ENCODE measurements around the gene HIPK4.
"Not testable (repeated sequence)": the region's sequence is repeated elsewhere in the genome, so short reads cannot be mapped to it uniquely, and the experiment has no call there.

The HIPK4 gene, protein sequence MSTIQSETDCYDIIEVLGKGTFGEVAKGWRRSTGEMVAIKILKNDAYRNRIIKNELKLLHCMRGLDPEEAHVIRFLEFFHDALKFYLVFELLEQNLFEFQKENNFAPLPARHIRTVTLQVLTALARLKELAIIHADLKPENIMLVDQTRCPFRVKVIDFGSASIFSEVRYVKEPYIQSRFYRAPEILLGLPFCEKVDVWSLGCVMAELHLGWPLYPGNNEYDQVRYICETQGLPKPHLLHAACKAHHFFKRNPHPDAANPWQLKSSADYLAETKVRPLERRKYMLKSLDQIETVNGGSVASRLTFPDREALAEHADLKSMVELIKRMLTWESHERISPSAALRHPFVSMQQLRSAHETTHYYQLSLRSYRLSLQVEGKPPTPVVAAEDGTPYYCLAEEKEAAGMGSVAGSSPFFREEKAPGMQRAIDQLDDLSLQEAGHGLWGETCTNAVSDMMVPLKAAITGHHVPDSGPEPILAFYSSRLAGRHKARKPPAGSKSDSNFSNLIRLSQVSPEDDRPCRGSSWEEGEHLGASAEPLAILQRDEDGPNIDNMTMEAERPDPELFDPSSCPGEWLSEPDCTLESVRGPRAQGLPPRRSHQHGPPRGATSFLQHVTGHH

DNA sequence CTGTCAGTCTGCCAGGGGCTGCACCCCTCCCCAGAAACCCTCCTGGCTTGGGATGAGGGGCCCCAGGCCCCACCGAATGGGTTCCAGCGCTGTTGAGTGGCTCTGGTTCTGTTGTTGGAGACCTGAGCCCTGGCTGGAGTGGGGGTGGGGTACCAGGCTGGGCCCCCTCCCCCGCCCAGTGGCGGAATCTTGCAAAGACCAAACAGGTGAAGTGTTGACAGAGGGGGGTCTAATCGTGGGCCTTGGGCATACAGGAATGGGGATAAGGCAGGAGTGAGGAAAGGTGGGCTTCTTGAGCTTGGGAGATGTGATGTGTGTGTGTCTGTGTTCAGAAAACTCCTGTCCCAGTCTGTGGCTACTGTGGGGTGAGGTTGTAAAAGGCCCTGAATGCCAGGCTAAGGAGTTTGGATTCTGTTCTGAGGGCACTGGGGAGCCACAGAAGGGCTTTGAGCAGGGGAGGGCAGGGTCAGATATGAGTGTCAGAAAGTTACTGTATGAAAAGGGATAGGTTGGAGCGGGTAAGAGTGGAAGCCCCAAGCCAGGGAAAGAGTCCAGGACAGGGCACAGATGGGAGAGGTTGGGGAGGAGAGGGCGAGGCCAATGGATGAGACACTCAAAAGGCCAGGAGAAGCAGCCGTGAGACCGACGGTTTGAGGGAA, at the start of gene HIPK4:
Gene HIPK4, minus strand, starts transcription at position 98 of the 659 bp plus-strand sequence. CDS start 279 bp downstream, outside the sequence.
- TF ChIP-seq, protein P1, sequence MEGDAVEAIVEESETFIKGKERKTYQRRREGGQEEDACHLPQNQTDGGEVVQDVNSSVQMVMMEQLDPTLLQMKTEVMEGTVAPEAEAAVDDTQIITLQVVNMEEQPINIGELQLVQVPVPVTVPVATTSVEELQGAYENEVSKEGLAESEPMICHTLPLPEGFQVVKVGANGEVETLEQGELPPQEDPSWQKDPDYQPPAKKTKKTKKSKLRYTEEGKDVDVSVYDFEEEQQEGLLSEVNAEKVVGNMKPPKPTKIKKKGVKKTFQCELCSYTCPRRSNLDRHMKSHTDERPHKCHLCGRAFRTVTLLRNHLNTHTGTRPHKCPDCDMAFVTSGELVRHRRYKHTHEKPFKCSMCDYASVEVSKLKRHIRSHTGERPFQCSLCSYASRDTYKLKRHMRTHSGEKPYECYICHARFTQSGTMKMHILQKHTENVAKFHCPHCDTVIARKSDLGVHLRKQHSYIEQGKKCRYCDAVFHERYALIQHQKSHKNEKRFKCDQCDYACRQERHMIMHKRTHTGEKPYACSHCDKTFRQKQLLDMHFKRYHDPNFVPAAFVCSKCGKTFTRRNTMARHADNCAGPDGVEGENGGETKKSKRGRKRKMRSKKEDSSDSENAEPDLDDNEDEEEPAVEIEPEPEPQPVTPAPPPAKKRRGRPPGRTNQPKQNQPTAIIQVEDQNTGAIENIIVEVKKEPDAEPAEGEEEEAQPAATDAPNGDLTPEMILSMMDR (IDR thresholded peaks at IDR 0.05; ENCODE audit: low read depth, low read length), result no peak
- no peak within 1 kb of the TSS for H3K4me3 ChIP-seq (ENCODE audit: low read depth, low read length)
- in situ Hi-C loops (cut with HindIII; ENCODE audit: low sequenced_read_pairs), result no loop called here
- DNase-seq (ENCODE audit: low read depth, low spot score), result no peak

DNA sequence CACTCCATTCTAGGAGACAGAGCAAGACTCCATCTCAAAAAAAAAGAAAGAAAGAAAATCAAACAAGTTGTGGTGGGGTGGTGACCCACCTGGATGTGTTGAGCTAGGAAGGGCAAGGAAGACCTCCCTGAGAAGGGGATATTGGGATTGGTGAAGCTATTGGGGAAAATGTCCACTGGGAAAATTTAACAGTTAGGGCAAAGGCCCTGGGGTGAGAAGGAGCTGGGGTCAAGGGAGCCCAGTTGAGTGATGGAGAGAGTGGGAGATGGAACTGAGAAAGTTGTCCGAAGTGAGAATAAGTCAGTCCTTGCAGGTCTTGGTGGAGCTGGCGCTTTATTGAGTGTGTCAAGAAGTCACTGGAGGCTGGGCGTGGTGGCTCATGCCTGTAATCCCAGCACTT, 48.3 kb upstream of the HIPK4 start:
- in situ Hi-C loops (cut with HindIII; ENCODE audit: low sequenced_read_pairs), result no loop called here
- H3K4me3 ChIP-seq (ENCODE audit: low read depth, low read length), result no peak overlapping the region
- DNase-seq (ENCODE audit: low read depth, low spot score), result no peak
- TF ChIP-seq, protein P1 (IDR thresholded peaks at IDR 0.05; ENCODE audit: low read depth, low read length), result no peak

DNA sequence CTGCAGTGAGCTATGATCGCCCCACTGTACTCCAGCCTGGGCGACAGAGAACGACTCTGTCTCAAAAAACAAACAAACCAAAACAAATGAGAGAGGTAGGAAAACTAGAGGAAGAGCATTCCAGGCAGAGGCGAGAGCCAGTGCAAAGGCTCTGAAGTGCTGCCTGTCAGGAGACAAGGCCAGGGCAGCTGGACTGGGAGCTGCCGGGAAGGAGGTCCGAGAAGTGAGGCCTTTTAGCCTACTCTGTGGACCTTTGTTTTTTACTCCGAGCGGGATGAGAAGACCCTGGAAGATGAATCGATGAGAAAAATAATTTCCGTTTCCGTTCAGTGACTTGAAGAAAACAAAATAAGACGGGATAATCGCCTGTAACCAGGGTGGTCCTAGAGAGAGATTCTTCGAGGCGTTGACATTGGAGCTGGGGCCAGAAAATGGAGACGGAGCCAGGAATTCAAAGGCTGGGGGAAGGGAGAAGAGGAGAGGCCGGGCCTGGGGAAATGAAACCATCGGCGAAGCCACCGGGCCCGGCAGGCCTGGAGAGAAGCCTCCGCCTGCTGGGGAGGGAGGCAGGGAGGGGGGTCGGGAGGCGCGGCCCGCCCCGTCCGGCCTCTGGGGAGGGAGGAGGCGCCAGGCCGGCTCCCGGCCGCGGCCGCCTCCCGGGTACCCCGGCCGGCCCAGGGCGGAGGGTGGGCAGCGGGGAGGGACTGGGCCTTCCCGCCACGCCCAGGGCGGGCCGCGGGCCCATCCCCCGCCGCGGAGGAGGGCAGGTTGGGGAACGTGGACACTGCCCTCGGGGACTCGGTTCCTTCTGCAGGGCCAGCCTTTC, 43.6 kb upstream of the HIPK4 start:
- TF ChIP-seq, protein P1 (IDR thresholded peaks at IDR 0.05; ENCODE audit: low read depth, low read length), result no peak
- in situ Hi-C loops (cut with HindIII; ENCODE audit: low sequenced_read_pairs), result no loop called here
- peak overlapping the region; percentile 29 for H3K4me3 ChIP-seq (ENCODE audit: low read depth, low read length)
- DNase-seq (ENCODE audit: low read depth, low spot score), result peak; percentile 92

DNA sequence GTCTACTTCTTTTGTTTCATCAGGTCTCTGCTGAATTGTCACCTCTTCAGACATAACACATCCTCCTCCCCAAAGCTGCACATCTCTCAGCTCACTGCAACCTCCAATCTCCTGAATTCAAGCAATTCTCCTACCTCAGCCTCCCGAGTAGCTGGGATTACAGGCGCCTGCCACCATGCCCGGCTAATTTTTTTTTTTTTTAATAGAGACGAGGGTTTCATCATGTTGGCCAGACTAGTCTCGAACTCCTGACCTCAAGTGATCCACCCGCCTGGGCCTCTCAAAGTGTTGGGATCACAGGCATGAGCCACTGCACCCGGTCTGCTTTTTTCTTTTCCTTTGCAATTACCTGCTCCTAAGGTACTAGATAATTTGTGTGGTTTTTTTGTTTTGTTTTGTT, 42.8 kb upstream of the HIPK4 start:
- DNase-seq (ENCODE audit: low read depth, low spot score); in situ Hi-C loops (cut with HindIII; ENCODE audit: low sequenced_read_pairs): not testable (repeated sequence)

DNA sequence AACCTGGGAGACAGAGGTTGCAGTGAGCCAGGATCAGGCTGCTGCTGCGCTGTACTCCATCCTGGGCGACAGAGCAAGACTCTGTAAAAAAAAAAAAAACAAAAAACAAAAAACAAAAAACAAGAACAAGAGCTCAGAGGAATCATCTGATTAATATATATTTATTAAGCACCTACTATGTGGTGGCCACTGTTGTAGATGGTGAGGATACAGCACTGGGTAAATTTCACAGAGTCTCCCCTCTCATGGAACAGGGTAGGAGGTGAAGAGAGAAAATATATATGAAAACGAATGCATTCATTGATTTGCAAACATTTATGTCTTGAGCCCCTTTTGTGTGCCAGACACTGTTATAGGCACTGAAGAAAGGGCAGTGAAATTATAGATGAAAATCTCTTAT, 41.7 kb upstream of the HIPK4 start:
- in situ Hi-C loops (cut with HindIII; ENCODE audit: low sequenced_read_pairs), result no loop called here
- no peak overlapping the region for H3K4me3 ChIP-seq (ENCODE audit: low read depth, low read length)
- DNase-seq (ENCODE audit: low read depth, low spot score), result no peak
- TF ChIP-seq, protein P1 (IDR thresholded peaks at IDR 0.05; ENCODE audit: low read depth, low read length), result no peak

More for the DNA sequence above, 42.8 kb upstream of the HIPK4 start:
- H3K4me3 ChIP-seq (ENCODE audit: low read depth, low read length), result not testable (repeated sequence)

DNA sequence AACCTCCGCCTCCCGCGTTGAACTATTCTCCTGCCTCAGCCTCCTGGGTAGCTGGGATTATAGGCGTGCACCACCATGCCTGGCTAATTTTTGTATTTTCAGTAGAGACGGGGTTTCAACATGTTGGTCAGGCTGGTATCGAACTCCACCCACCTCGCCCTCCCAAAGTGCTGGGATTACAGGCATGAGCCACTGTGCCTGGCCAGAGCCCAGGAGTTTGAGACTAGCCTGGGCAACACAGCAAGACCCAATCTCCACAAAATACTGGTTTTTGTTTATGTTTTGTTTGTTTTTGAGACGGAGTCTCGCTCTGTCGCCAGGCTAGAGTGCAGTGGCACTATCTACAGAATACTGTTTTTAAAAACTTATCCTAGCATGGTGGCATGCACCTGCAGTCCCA, 40.3 kb upstream of the HIPK4 start:
- in situ Hi-C loops (cut with HindIII; ENCODE audit: low sequenced_read_pairs); H3K4me3 ChIP-seq (ENCODE audit: low read depth, low read length); DNase-seq (ENCODE audit: low read depth, low spot score): not testable (repeated sequence)

DNA sequence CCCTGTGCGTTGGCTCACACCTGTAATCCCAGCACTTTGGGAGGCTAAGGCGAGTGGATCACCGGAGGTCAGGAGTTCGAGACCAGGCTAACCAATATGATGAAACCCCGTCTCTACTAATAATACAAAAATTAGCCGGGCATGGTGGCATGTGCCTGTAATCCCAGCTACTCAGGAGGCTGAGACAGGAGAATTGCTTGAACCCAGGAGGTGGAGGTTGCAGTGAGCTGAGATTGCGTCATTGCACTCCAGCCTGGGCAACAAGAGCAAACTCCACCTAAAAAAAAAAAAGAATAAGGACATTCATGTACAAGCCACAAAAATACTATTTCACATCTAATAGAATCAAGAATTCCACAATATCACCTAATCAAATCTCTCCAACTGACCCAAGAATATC, 38.2 kb upstream of the HIPK4 start:
- in situ Hi-C loops (cut with HindIII; ENCODE audit: low sequenced_read_pairs); DNase-seq (ENCODE audit: low read depth, low spot score): not testable (repeated sequence)

More for the DNA sequence above, 38.2 kb upstream of the HIPK4 start:
- not testable (repeated sequence) for H3K4me3 ChIP-seq (ENCODE audit: low read depth, low read length)
